Glutamatergic neuron (in vitro differentiated cells): Measurements from ENCODE around the gene CDH23. TPM values are rescaled to one million over a fixed set of nuclear protein-coding genes. Genes with fewer than 3 reads are reported as not detected.

ENCODE experiments used
- DNase-seq: peaks from one replicate; pipeline ENCODE4 v3.0.0; 2022
- H3K27ac Mint-ChIP-seq: one replicate; pipeline ENCODE4 v1.8.0; 2020; ENCODE audit warnings: mild to moderate bottlenecking, mixed read lengths, inconsistent platforms; ENCODE audit not compliant: unreplicated experiment
- H3K27me3 Mint-ChIP-seq: one replicate; pipeline ENCODE4 v1.8.0; 2020; ENCODE audit warnings: mild to moderate bottlenecking, moderate library complexity, mixed read lengths, inconsistent platforms; ENCODE audit not compliant: unreplicated experiment
- H3K36me3 Mint-ChIP-seq: one replicate; pipeline ENCODE4 v1.8.0; 2020; ENCODE audit warnings: mild to moderate bottlenecking, mixed read lengths, inconsistent platforms; ENCODE audit not compliant: unreplicated experiment
- H3K4me1 Mint-ChIP-seq: one replicate; pipeline ENCODE4 v1.8.0; 2020; ENCODE audit warnings: mild to moderate bottlenecking, low read depth, mixed read lengths, inconsistent platforms; ENCODE audit not compliant: unreplicated experiment
- H3K4me3 Mint-ChIP-seq: one replicate; pipeline ENCODE4 v1.8.0; 2020; ENCODE audit warnings: mild to moderate bottlenecking, mixed read lengths, inconsistent platforms; ENCODE audit not compliant: unreplicated experiment
- H3K9me3 Mint-ChIP-seq: one replicate; pipeline ENCODE4 v1.8.0; 2020; ENCODE audit warnings: mild to moderate bottlenecking, moderate library complexity, mixed read lengths, inconsistent platforms; ENCODE audit not compliant: unreplicated experiment
- CTCF ChIP-seq: fragments of 200-600 bp; sonication (generic); IDR thresholded peaks from one replicate; pipeline ENCODE4 v1.5.0; 2021; ENCODE audit not compliant: partially characterized antibody, unreplicated experiment
- total RNA-seq: library from RNA; stranded (reverse); fragmentation: NEBNext Ultra II Directional; extraction: Animal tissue kit (Norgen Biotek cat#: 25700); gene quantifications from one replicate; pipeline ENCODE4 v1.2.1, GENCODE V29; 2021; ENCODE audit not compliant: unreplicated experiment

The CDH23 gene
- total RNA-seq, 1 donor from 2014 or later: 2.0 TPM

- Mint-ChIP-seq H3K4me3 (no peak overlapping the region), H3K27ac (no peak overlapping the region), H3K36me3 (peaks cover 7% of the 10 kb centered on the region), H3K9me3 (peaks cover 5% of the 10 kb centered on the region), H3K27me3 (peaks cover 1% of the 10 kb centered on the region), H3K4me1 (peaks cover 9% of the 10 kb centered on the region)
- DNase-seq: no peak
- TF ChIP-seq CTCF: no peak
Observed at GRCh38 chr10:71746344-71747037, 349.8 kb downstream of the CDH23 start.

DNA sequence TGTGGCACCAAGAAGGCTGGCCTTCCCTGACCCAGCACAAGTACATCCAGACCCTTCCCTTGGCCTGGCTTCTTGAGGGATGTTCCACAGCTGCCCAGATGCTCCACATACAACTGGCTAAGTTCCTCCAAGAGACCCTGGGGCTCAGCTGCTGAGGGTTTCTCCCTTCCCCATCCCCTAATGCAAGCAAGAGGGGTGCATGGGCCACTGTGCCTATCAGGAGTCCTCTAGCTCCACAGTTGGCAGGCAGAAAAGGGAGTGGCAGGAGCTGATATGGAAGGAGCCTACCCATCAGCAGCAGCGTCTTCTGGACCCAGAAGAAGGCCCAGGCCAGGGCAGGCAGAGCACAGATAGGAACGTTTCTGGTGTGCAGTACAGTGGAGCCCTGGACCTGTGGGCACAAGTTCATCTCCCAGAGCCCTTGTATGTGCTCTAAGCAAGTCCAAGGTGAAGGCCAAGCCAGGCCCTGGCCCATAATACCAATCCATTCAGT is 350.4 kb downstream of the CDH23 start:
- Mint-ChIP-seq H3K4me3 (no peak overlapping the region), H3K36me3 (peaks cover 7% of the 10 kb centered on the region), H3K4me1 (peaks cover 14% of the 10 kb centered on the region), H3K27ac (no peak overlapping the region), H3K27me3 (no peaks in the 10 kb centered on the region), H3K9me3 (peaks cover 5% of the 10 kb centered on the region)
- TF ChIP-seq CTCF: no peak
- DNase-seq: no peak

DNA sequence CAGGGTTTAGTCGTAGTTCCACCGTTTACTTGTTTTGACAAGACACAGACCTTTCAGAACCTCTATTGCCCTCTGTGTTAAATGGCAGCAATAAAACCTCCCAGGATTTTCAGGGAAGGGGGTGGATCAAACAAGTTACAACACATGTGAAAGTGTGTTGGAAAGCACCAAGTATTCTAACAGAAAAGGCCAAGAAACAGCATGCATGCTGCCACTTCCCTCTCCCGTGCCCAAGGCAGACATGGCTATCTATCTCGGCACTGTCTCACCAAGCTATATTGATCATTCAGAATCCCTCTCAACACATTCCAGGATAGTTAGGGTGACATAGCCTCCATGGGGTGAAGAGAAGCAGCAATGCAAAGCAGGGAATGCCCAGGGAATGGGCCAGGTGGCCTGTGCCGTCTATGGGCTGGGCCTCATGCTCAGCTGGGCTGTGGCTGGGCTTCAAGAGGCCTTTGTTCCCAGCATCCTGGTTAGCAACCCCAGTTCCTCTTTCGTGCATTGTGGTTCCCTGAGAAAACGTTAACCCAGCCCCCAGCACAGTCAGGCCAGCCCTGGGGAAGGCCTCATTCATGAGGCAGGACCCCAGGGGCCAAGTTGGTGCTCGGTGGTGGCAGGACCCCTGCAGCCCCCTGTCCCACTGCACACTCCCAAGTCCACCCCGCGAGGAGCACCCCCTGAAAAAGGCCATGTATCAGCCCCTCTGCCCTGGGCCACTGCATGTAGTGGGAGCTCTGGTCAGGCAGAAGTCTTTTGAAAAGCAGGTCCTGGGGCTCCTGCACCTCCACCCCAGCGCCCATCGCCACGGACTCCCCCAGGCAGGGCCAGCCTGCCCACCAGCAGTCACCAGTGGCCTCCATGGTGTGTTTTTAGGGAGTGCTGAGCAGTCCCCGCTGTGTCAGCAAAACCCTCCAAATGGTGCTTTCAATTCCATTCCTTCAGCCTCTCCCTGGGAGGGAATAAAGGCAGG is 351.1 kb downstream of the CDH23 start:
- Mint-ChIP-seq H3K27ac (no peak overlapping the region), H3K4me3 (no peak overlapping the region), H3K4me1 (peaks cover 22% of the 10 kb centered on the region), H3K27me3 (no peaks in the 10 kb centered on the region), H3K9me3 (peaks cover 3% of the 10 kb centered on the region), H3K36me3 (no peaks in the 10 kb centered on the region)
- no peak for TF ChIP-seq CTCF
- DNase-seq: no peak

GRCh38 chr10:71748671-71749191 is 352.0 kb downstream of the CDH23 start:
- Mint-ChIP-seq H3K9me3 (peaks cover 8% of the 10 kb centered on the region), H3K4me1 (peaks cover 27% of the 10 kb centered on the region), H3K27ac (no peak overlapping the region), H3K4me3 (no peak overlapping the region), H3K36me3 (no peaks in the 10 kb centered on the region), H3K27me3 (peaks cover 2% of the 10 kb centered on the region)
- TF ChIP-seq CTCF: no peak
- DNase-seq: no peak
